ENCODE results near the gene EZR.

Gene EZR

GRCh38 chr6:158757753-158758090 is 61.4 kb downstream of the EZR start:
- DNase-seq = no peak

- no peak for DNase-seq
Observed at GRCh38 chr6:158756977-158757752, 62.0 kb downstream of the EZR start.

DNA sequence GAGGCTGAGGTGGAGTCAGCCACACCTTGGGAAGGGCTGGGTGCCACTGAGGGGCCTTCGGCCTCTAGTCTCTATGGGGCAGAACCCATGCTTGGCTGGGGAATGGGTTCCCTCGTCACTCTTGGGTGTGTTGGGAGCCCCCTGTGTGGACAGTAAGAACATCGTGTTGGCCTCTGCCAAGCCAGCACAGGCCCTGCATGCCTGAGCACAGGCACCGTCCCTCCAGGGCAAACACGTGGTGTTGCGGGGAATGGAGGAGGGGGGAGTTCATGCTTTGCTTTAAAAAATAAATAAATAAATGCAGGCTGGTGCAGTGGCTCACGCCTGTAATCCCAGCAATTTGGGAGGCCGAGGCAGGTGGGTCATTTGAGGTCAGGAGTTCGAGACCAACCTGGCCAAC is 63.0 kb downstream of the EZR start:
- no peak for DNase-seq

DNA sequence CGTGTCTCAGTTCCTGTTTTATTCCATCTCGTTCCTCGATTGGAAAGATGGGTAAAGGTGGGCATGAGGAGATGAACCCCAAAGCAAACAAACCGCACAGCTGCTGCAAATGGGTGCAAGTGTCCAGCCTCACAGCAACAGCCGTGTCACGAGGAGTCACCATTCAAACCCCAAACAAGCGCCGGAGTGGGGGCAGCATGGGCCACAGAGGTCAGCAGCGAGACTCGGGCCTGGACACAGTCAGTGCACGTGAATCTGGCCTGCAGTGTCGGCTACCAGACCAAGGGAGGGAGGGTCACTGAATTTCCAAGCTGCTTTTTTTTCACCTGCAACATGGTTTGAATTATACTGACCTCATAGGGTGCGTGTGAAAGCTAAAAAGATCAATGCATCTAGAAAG is 63.5 kb downstream of the EZR start:
- DNase-seq = no peak

DNA sequence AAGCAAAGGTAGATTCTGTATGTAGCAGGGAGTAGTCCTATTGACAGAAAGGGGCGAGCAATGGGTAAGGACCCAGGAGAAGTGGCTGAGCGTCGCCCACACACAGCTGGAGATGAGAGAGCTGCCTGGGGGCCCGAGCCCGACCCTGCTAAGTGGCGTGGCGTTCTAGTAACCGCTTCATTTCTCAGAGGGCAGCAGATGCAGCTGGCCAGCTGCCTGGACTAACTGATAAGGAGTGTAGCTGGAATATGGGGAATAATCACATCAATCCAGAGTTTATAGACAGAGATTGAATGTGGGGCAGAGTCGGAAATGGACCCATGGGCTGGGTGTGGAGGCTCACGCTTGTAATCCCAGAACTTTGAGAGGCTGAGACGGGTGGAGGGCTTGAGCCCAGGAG is 64.4 kb downstream of the EZR start:
- DNase-seq = no peak

- DNase-seq = no peak
Observed at GRCh38 chr6:158753811-158754210, 65.4 kb downstream of the EZR start.

DNA sequence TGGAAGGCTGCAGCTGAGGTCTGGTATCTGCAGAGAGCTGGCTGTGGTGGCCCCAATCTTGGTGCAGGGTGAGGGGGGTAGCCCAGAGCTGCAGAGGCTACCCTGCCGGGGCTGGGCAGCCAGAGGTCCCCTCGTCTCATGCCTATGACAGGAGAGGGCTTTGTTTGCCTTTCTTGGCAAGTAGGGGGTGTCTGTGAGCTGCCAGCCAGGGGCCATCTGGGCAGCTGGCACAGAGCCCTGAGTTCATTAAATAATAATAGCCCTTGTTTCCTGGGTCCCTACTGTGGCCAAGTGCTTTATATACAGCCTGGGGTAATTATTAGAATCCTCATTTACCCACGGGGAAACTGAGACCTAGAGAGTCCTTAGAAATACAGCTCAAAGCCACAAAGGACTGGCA is 66.6 kb downstream of the EZR start:
- DNase-seq = no peak

DNA sequence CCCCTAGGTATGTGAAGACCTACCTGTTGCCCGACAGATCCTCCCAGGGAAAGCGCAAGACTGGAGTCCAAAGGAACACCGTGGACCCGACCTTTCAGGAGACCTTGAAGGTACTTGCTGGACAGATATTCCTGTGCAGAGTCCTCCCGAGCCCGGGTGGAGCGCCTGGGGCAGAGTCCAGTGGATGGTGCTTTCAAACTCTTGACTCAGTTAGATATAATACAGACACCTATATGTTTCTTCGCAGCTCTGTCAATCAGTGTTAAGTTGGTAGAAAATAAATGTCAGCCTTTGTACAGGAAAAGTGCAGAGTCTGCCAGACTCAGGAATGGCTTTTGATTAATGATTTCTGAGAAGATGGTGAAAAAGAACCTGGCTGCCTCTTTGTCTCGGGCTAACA is 67.2 kb downstream of the EZR start:
- DNase-seq = no peak

GRCh38 chr6:158751224-158751623 is 67.9 kb downstream of the EZR start:
- no peak for DNase-seq

- no peak for DNase-seq
Observed at GRCh38 chr6:158744986-158745430, 74.2 kb downstream of the EZR start.

DNA sequence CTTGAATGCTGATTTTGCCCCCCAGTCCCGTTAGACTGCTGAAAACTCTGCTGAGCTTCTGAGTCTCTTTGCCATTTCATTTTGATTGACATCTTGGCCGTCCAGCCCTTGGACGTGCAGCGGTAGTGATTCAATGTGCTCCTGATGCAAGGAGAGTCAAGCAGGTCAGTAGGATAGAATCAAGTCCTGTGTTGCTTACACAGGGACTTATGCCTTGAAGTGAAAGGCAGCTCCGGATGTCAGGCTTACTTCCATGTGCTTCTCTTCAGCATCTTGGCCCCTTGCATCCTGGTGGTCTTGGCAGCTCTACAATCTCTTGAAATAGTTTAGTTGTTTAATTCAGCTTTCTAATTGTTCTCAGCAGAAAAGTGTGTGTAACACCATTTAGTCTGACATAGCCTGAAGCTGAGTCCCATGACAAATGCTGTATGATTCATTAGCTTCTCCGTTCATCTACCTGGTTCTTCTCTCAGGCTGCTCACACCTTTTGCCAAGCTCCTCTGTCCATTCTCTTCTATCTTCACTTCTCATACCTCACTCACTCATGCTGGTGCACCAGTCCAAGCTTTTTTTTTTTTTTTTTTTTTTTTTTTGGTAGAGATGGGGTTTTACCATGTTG is 76.0 kb downstream of the EZR start:
- no peak for DNase-seq

- DNase-seq = no peak
Observed at GRCh38 chr6:158739673-158740072, 79.5 kb downstream of the EZR start.

DNA sequence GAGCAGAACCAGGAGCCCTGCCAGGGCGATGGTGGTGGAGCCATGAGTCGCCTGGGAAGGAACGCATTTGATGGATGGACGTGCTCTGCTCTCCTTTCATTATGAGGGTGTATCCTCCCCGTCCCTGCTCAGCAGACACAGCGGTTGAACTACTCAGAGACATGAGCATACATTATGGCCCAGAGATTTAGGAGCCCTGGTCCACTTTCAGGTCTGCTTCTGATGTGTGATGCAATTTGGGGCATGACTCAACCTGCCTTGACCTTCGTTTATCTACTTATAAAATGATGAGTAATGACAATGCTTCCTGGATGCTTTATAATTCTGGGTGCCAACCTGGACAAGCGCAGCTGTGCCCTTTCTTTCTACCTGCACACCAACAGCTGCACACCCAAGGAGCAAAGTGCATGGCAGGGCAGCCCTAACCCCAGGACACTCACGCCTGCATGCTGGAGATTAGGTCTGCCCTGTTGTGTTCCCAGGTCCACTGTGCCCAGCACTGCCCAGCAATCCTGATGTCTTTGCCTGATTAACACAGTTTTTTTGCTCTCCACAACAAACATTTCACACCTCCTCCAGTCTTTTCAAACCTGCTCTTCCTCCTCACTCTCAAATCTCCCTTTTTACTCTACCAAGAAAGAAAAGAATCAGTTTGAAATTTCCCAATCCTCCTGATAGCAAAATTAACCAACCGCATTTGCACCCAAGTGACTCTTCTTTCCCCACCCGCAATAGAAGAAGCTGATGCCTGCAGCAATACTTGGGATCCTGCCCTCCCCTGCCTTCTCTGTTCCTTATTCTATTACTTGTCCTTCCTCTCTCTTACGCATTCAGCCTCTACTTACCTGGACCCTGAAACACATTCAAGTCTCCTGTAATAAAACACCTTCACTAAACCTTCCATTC is 81.2 kb downstream of the EZR start:
- DNase-seq = no peak

DNA sequence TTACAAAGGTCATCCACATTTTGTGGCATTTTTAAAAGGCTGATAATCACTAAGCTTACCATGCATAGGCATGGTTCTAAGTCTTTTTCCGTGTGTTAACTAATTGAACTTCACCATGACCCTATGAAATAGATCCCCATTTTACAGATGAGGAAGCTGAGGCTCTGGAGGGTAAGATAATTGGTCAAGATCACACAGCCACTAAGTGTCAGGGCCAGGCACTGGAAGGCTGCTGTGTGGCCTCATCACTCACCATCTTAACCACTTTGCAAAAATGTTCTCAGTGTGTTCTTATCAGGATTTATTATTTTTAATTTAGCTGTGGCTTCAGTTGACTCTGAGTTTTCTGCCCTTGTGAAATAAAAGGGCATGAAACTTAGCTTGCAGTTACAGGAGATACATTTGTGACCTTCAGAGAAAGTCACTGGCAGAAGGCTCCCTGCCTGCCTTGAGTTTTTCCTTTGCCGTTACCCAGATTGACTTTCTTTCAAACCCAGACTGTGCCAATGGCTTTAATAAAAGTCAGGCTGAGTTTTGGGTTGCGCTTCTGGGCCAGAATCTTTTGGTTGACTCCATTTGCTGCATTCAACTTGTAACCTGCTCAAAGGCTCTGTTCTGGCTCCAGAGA is 82.0 kb downstream of the EZR start:
- DNase-seq = no peak

DNA sequence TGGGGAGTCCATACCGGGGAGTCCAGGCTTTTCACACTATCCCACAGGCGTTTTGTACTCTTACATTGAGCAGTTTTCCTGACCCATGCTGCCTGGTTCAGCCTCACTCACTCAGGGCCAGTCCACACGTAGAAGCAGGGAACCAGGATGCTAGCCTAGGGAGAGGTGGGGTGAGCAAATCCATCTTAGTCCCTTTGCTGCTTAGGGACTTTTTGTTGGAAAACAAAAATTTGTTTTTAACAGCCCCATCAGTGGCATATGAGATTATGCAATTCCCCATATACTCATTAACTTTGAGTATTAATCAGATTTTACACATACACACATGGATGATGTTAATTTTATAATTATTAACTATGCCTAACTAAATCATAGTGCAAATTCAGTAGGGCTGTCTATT is 84.2 kb downstream of the EZR start:
- DNase-seq = no peak

GRCh38 chr6:158730541-158730907 is 88.6 kb downstream of the EZR start:
- no peak for DNase-seq

DNA sequence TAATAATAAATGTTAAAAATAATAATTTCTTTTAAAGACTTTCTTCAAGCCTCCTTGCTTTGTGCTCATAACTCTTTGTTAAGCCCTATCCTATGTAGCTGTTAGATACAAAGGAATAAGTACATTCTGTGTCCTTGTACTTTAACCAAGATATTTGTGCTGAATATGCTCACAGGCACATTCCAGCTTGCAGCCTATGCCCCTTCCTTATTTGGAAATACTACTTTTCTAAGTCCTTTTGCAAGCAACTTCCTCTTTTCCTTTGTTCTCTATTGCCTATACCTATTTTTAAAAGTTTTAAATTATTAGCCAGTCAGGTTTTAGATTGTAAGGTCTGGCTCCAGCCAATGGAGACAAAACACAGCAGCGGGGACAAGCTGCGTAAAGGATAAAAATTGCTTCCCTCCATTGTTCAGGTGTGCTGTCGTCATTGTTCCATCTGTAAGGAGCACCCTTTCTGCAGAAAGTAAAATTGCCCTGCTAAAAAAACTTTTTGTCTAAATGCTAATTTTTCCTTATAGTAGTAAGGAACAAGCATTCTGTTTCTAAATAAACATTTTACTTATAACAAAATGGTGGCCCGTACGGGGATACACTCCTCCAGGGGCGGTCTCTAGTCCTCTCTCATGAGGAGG is 89.1 kb downstream of the EZR start:
- DNase-seq = no peak

- no peak for DNase-seq
Observed at GRCh38 chr6:158725704-158726103, 93.5 kb downstream of the EZR start.

GRCh38 chr6:158722176-158722729 is 96.9 kb downstream of the EZR start:
- DNase-seq = no peak

DNA sequence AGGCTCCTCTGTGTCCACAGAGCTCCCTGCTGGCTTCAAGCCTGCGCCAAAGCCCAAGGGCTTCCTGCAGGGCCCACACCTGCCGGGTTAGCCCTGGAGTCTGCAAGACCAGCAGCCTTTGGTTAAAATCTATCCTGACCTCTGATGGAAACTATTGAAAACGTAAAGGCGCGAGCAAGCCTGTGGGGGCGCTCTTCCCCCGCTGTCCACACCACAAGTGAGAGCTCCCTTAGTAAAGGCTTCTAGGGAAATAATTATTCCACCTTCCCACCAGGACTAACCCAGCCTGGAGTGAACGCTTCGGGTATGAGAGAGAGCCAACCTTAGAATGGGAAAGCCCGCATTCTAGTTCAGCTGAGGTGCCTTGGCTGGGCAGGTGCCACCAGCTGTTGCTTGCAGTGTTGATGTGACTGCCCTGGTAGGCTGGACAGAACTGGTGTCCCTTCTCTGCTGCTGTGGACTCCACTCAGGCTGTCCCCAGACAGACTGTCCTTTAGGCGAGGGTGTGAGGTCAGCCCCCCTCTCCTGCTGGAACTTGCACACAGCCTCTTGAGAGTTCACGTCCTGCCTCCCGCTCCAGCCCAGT is 100.6 kb downstream of the EZR start:
- DNase-seq = no peak

GRCh38 chr6:158717341-158718330 is 101.5 kb downstream of the EZR start:
- peak; percentile 11 for DNase-seq
